ENCODE data around the gene EHD2.
A peak's percentile ranks its signal among the peaks of the same experiment; 100 is the strongest.
"Not testable (repeated sequence)": the region's sequence is repeated elsewhere in the genome, so short reads cannot be mapped to it uniquely, and the experiment has no call there.

The EHD2 gene

DNA sequence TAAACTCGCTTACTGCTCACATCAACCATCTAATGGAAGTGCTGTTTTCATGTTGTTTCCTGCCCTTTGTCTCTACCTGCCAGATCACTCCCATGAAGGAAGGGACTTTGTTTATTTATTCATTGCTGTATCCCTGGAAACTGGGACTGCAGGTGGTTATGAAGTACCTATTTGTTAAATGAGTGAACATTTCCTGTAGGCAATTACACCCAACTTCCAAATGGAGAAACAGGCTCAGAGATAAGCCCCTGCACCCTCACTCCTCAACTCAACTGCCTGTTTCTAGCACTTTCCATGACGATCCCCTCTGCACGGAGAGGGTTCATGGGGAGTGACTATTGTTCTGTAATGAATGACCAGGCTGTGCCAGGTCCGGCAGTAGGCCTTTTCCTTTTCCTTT lies 63.3 kb downstream of the EHD2 start:
- no peak for DNase-seq

DNA sequence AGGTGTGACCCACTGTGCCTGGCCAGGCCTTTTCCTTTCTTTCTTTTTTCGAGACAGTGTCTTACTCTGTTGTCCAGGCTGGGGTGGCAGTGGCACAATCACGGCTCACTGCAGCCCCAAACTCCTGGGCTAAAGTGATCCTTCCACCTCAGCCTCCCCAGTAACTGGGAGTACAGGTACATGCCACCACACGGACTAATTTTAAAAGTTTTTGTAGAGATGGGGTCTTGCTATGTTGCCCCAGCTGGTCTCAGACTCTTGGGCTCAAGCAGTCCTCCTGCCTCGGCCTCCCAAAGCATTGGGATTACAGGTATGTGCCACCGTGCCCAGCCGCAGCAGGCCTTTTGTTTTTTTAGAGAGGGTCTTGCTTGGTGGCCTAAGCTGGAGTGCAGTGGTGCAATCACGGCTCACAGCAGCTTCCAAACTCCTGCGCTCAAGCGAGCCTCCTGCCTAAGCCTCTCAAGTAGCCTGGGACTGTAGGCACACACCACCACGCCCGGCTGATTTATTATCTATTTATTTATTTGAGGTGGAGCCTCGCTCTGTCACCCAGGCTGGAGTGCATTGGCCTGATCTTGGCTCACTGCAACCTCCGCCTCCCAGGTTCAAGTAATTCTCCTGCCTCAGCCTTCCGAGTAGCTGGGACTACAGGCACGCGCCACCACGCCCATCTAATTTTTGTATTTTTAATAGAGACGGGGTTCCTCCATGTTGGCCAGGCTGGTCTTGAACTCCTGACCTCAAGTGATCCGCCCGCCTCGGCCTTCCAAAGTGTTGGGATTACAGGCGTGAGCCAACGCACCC lies 64.2 kb downstream of the EHD2 start:
- not testable (repeated sequence) for DNase-seq

DNA sequence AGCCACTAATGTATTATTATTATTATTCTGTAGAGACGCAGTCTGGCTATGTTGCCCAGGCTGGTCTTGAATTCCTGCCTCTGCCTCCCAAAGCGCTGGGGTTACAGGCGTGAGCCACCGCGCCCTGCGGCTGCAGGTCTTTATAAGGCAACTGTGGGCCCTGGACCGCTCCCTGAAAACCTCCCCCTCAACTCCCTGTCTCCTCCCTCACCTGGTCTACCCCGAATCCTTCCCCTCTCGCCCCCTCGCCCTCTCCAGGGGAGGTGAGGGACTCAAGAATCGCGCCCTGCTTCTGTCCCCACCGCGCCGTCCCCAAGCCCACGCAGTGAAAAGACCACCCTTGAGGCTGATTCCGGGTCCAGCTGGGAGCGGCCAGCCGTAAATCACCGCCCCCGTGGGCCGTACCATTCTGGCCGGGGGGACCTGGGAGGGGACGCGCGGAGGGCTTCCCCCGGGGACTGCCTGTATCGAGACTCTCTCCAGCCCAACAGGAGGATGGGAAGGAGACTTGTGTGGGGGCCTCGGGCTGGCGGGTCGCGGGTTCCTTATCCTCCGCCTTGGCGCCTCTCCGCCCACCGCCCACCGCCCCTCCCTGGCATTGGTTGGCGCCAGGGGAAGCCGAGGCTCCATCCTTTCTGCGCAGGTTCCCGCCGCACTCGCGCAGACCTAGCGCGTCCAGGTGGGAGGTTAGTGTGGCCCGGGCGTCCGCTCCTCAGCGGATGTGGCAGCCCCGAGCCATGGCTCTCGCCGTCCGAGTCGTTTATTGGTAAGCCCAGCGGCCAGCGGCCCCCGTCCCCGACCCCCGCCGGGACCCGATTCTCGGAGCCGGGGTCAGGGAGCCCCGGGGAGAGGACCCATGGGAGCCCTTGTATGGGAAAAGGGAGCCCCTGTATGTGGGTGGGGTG lies 65.1 kb downstream of the EHD2 start, which contains the start of gene SELENOW:
TSS of gene SELENOW (plus strand) at position 655 of the 905 bp plus-strand sequence. CDS start at position 738, 83 bp downstream.
- peak; percentile 78 for DNase-seq

DNA sequence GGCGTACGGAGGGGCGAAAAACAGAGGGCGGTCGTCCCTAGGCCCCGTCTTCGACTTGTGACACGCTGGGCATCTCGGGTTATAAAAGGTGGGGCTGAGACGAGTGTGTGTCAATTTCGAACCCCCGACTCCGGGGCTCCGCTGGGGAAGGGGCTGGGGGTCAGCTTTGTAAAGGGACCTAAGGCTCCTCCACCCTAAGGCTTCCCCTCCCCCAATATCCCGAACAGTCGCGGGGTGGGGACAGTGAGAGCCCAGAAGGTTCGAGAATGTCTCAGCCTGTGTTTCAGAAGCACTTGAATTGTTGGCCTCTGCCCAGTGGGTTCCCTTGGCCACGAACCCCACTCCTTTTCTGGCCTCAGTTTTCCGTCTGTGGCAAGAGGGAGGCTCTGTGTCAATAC lies 65.7 kb downstream of the EHD2 start:
- peak; percentile 30 for DNase-seq

DNA sequence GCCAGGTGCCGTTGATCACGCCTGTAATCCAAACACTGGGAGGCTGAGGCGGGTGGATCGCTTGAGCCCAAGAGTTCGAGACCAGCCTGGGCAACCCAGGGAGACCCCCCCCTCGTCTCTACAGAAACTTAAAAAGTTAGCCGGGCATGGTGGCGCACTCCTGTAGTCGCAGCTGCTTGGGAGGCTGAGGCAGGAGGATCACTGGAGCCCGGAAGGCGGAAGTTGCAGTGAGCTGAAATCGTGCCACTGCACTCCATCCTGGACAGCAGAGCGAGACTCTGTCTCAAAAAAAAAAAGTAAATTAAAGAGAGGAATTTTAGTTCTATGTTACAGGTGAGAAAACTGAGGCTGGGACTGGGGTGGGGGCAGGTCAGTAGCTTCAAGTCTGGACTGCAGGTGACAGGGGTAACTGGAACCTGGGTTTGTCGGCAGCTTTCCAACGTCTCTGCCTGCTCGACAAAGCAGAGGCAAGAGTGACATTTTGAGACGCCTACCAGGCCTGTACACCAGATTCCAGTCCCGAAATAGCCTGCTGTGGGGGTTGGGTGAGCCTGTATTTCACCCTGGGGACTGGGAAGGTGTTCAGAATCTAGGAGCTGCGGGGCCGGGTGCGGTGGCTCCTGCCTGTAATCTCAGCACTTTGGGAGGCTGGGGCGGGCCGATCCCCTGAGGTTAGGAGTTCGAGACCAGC lies 66.4 kb downstream of the EHD2 start:
- DNase-seq: no peak

DNA sequence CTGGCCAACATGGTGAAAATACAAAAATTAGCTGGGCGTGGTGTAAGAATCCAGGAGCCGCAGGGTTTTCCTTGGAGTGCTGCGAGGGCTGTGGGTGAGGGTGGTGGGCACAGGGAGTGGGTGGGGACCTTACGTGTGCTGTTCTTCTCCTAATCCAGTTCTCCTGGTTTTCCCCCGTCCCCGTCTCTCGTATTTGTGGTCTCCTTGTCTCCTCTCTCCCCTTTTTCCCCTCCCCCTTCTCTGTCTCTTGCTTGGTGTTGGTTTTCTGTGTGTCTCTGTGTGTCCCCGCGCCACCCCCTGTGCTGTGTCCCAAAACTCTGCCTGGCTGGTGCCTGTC lies 67.0 kb downstream of the EHD2 start:
- DNase-seq: no peak

DNA sequence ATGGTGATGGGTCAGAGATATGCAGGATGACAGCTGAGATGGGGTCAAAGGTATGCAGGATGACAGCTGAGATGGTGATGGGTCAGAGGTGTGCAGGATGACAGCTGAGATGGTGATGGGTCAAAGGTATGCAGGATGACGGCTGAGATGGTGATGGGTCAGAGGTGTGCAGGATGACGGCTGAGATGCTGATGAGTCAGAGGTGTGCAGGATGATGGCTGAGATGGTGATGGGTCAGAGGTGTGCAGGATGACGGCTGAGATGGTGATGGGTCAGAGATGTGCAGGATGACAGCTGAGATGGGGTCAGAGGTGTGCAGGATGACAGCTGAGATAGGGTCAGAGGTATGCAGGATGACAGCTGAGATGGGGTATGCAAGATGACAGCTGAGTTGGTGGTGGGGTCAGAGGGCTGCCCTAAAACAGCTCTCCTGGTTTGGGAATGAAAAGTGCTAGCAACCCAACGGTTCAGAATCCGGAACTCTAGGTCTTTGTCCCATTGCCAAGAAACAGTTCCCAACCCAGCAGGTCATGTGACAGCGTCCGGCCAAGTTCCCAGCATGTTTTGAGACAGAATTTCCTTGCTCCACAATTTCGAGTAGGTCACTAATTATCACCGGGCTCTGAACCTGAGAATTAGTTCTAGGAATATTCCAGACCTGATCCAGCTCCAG lies 68.5 kb downstream of the EHD2 start:
- DNase-seq: no peak

DNA sequence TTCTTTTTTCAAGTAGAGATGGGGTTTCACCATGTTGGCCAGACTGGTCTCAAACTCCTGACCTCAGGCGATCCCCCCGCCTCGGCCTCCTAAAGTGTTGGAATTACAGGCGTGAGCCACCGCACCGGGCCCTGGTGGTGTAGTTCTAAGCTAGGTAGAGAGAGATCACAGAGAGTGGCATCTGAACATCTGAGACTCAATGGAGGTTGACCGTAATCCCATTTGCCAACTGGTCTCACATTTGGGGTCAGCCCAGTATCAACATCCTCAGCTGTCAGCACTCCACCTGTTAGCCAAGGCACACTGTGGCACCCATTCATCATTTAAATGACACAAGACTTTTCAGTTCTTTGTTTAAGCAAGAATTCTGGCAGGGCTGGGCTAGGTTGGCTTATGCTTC lies 73.3 kb downstream of the EHD2 start:
- DNase-seq: no peak

DNA sequence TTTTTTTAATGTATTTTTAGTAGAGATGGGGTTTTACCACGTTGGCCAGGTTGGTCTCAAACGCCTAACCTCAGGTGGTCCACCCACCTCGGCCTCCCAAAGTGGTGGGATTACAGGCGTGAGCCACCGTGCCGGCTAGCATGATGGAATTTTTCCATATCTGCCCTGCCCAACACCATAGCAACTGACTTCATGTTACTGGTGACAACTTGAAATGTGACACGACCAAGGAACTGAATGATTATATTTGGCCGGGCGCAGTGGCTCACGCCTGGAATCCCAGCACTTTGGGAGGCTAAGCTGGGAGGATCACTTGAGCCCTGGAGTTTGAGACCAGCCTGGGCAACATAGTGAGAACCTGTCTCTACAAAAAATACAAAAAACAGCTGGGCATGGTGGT lies 74.1 kb downstream of the EHD2 start:
- DNase-seq: not testable (repeated sequence)

DNA sequence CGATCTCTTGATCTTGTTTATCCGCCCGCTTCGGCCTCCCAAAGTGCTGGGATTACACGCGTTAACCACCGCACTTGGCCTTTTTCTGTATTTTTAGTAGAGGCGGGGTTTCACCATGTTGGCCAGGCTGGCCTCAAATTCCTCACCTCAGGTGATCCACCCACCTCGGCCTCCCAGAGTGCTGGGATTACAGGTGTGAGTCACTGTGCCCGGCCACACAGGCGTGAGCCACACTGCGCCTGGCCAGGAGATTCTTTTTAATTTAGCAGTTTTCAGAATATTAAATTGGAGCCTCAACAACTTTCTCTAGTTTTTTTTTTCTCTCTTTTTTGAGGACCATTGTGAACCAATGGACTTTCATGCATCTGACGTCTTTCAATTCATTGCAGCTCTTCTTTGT lies 76.6 kb downstream of the EHD2 start:
- not testable (repeated sequence) for DNase-seq

DNA sequence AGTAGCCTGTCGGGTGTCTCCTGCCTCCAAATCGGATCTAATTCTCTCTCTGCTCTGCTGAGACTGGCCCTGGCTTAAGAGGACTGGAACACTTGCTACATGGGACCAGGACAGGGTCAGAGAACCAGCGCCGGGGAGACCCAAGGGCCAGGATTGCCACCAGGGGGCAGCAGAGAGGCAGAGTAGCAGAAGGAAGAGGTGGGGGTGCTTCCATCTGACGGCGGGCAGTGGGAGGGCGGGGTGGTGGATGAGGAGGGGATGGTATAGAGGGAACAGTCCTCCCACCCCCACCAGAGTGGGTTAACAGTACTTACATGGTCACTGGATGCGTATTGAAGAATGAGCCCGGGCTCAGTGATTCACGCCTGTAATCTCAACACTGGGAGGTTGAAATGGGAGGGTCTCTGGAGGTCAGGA lies 77.2 kb downstream of the EHD2 start:
- DNase-seq: peak; percentile 89

DNA sequence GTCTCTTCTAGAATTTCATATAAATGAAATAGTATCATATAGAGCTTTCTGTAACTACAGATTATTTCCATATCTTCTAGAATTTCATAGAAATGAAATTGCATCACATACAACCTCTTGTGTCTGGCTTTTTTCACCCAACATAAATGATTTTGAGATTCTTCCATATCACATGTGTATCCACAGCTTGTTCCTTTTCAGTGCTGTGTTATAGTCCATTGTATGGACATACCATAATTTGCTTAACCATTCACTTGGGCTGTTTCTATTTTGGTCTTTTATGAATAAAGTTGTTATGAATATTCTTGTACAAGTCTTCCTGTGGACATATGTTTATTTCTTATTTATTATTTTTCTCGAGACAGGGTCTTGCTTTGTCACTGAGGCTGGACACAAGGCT lies 79.4 kb downstream of the EHD2 start:
- no peak for DNase-seq

Data from hematopoietic multipotent progenitor cell treated with erythropoietin and hydrocortisone succinate and interleukin-3 and kit ligand, for 6 days (in vitro differentiated cells).